Neural cell (in vitro differentiated cells): Measurements from ENCODE around the gene HEPHL1.

Experiments
- EP300 ChIP-seq: fragments of 450-650 bp; conservative IDR thresholded peaks from 2 replicates; pipeline ENCODE4 v1.6.1; 2014; ENCODE audit warnings: antibody characterized with exemption, mild to moderate bottlenecking, moderate library complexity; ENCODE audit not compliant: poor library complexity, severe bottlenecking
- EZH2 ChIP-seq: fragments of 200-600, 300-800 bp; shearing (Covaris generic), sonication (generic); IDR thresholded peaks from 2 replicates; pipeline ENCODE4 v1.6.1; 2014; ENCODE audit warnings: antibody characterized with exemption, low read length, borderline replicate concordance, mild to moderate bottlenecking; ENCODE audit not compliant: insufficient read depth, poor library complexity, severe bottlenecking
- POLR2AphosphoS5 ChIP-seq: IDR thresholded peaks from 2 replicates; pipeline ENCODE4 v1.6.1; 2012
- RAD21 ChIP-seq: fragments of 450-650 bp; conservative IDR thresholded peaks from 2 replicates; pipeline ENCODE4 v1.6.1; 2014; ENCODE audit warnings: antibody characterized with exemption, mild to moderate bottlenecking, moderate library complexity
- SMC3 ChIP-seq: fragments of 450-650 bp; conservative IDR thresholded peaks from 2 replicates; pipeline ENCODE4 v1.6.1; 2014; ENCODE audit warnings: antibody characterized with exemption, mild to moderate bottlenecking, moderate library complexity; ENCODE audit not compliant: poor library complexity
- TAF1 ChIP-seq: IDR thresholded peaks from 2 replicates; pipeline ENCODE4 v1.6.1; 2012; ENCODE audit warnings: low read depth
- TF ChIP-seq, protein P1 (sequence below): fragments of 450-650 bp; IDR thresholded peaks from 2 replicates; pipeline ENCODE4 v1.5.1; 2014; ENCODE audit warnings: antibody characterized with exemption, mild to moderate bottlenecking, moderate library complexity; ENCODE audit not compliant: poor library complexity, severe bottlenecking
- TF ChIP-seq, protein P2 (sequence below): IDR thresholded peaks from 2 replicates; pipeline ENCODE4 v1.6.1; 2012; ENCODE audit warnings: borderline replicate concordance

DNA sequence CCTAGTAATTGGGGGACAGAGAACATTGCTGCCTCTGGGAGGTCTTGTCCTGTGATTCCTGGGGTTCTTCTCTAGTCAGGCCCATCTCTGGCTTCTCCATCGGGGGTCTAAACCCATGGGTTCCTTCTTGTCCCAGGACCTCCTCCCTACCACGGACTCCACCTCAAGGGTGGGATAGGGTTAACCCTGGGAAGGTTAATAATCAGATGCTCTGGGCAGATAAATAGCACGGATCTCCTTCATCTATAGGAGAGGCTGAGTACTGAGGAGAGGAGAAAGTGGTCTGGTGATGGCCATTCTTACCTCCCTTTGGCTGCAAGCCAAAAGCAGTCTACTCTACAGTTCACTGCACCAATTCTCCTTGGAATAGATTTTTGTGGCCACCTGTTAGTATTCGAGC lies 10.5 kb downstream of the HEPHL1 start:
- TF ChIP-seq, protein P1, sequence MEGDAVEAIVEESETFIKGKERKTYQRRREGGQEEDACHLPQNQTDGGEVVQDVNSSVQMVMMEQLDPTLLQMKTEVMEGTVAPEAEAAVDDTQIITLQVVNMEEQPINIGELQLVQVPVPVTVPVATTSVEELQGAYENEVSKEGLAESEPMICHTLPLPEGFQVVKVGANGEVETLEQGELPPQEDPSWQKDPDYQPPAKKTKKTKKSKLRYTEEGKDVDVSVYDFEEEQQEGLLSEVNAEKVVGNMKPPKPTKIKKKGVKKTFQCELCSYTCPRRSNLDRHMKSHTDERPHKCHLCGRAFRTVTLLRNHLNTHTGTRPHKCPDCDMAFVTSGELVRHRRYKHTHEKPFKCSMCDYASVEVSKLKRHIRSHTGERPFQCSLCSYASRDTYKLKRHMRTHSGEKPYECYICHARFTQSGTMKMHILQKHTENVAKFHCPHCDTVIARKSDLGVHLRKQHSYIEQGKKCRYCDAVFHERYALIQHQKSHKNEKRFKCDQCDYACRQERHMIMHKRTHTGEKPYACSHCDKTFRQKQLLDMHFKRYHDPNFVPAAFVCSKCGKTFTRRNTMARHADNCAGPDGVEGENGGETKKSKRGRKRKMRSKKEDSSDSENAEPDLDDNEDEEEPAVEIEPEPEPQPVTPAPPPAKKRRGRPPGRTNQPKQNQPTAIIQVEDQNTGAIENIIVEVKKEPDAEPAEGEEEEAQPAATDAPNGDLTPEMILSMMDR = no peak
- no peak for TF ChIP-seq TAF1
- no peak for TF ChIP-seq POLR2AphosphoS5
- TF ChIP-seq SMC3 = no peak
- no peak for TF ChIP-seq EZH2
- no peak for TF ChIP-seq EP300
- TF ChIP-seq, protein P2, sequence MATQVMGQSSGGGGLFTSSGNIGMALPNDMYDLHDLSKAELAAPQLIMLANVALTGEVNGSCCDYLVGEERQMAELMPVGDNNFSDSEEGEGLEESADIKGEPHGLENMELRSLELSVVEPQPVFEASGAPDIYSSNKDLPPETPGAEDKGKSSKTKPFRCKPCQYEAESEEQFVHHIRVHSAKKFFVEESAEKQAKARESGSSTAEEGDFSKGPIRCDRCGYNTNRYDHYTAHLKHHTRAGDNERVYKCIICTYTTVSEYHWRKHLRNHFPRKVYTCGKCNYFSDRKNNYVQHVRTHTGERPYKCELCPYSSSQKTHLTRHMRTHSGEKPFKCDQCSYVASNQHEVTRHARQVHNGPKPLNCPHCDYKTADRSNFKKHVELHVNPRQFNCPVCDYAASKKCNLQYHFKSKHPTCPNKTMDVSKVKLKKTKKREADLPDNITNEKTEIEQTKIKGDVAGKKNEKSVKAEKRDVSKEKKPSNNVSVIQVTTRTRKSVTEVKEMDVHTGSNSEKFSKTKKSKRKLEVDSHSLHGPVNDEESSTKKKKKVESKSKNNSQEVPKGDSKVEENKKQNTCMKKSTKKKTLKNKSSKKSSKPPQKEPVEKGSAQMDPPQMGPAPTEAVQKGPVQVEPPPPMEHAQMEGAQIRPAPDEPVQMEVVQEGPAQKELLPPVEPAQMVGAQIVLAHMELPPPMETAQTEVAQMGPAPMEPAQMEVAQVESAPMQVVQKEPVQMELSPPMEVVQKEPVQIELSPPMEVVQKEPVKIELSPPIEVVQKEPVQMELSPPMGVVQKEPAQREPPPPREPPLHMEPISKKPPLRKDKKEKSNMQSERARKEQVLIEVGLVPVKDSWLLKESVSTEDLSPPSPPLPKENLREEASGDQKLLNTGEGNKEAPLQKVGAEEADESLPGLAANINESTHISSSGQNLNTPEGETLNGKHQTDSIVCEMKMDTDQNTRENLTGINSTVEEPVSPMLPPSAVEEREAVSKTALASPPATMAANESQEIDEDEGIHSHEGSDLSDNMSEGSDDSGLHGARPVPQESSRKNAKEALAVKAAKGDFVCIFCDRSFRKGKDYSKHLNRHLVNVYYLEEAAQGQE = no peak
- no peak for TF ChIP-seq RAD21
